Smooth muscle cell (in vitro differentiated cells): ENCODE measurements around the gene ASB16. TPM values are rescaled to one million over a fixed set of nuclear protein-coding genes. Genes with fewer than 3 reads are reported as not detected.

Experiments
- DNase-seq: peaks from one replicate; lab custom pipeline; 2025; ENCODE audit not compliant: unreplicated experiment; lab: John Stamatoyannopoulos, UW
- H2AFZ ChIP-seq: fragments of 200-600 bp; sonication (generic); 2 replicates; pipeline ENCODE4 v1.6.0; 2016; ENCODE audit warnings: antibody characterized with exemption, low read depth, mild to moderate bottlenecking
- H3F3A ChIP-seq: fragments of 200-600 bp; sonication (generic); 2 replicates; pipeline ENCODE4 v1.6.0; 2017; ENCODE audit warnings: antibody characterized with exemption, low read depth
- H3K27ac ChIP-seq: fragments of 200-600 bp; sonication (generic); 2 replicates; pipeline ENCODE4 v1.5.1; 2016; ENCODE audit warnings: low read depth, mild to moderate bottlenecking
- H3K27me3 ChIP-seq: fragments of 200-600 bp; sonication (generic); 2 replicates; pipeline ENCODE4 v1.6.1; 2016; ENCODE audit warnings: low read depth, mild to moderate bottlenecking
- H3K36me3 ChIP-seq: fragments of 200-600 bp; sonication (generic); 2 replicates; pipeline ENCODE4 v1.5.1; 2016; ENCODE audit warnings: low read depth
- H3K4me1 ChIP-seq: fragments of 200-600 bp; sonication (generic); 2 replicates; pipeline ENCODE4 v1.5.1; 2016; ENCODE audit warnings: low read depth
- H3K4me2 ChIP-seq: fragments of 200-600 bp; sonication (generic); 2 replicates; pipeline ENCODE4 v1.6.0; 2016; ENCODE audit warnings: mild to moderate bottlenecking
- H3K4me3 ChIP-seq: fragments of 200-600 bp; sonication (generic); 2 replicates; pipeline ENCODE4 v1.5.1; 2016; ENCODE audit warnings: mild to moderate bottlenecking
- H3K79me2 ChIP-seq: fragments of 200-600 bp; sonication (generic); 2 replicates; pipeline ENCODE4 v1.6.0; 2016; ENCODE audit warnings: low read depth, mild to moderate bottlenecking
- H3K9ac ChIP-seq: fragments of 200-600 bp; sonication (generic); 2 replicates; pipeline ENCODE4 v1.6.0; 2016; ENCODE audit warnings: low read depth
- H3K9me3 ChIP-seq: fragments of 200-600 bp; sonication (generic); replicated peaks from 2 replicates; pipeline ENCODE4 v1.5.1; 2016; ENCODE audit warnings: low read depth
- H4K20me1 ChIP-seq: fragments of 200-600 bp; sonication (generic); 2 replicates; pipeline ENCODE4 v1.6.0; 2016; ENCODE audit warnings: low read depth
- CTCF ChIP-seq: fragments of 200-600 bp; sonication (generic); IDR thresholded peaks from 2 replicates; pipeline ENCODE4 v1.5.1; 2017; ENCODE audit warnings: borderline replicate concordance, mild to moderate bottlenecking, antibody characterized with exemption; ENCODE audit not compliant: insufficient read depth, poor library complexity, severe bottlenecking
- WGBS: methylation state at CpG from one replicate; pipeline ENCODE4 v1.1.7; 2016; ENCODE audit warnings: low lambda C conversion rate; 5-methylcytosine and 5-hydroxymethylcytosine counted together
- microRNA-seq: library from miRNA; unstranded; fragments of <30 nt; microRNA quantifications from one replicate; pipeline ENCODE4, GENCODE V29; 2016; ENCODE audit warnings: borderline number of aligned reads
- polyA plus RNA-seq: library from polyadenylated mRNA; unstranded; fragments of >200 nt; fragmentation: Nextera tagmentation; extraction: Ambion mirVana; gene quantifications from 2 replicates; pipeline ENCODE4 v1.2.1, GENCODE V29; 2016
- small RNA-seq: library from RNA; depleted of rRNA; stranded (forward); fragments of <200 nt; gene quantifications from one replicate; pipeline ENCODE3, GENCODE V24; 2014
- total RNA-seq: library from RNA; depleted of rRNA; stranded (reverse); fragments of >200 nt; gene quantifications from 2 replicates; pipeline ENCODE4 v1.2.3, GENCODE V29; 2014

ASB16 gene
- total and polyA plus RNA-seq, 2 experiments from 2014 or later: 0.35 TPM; not detected in 1

- H3K4me1 ChIP-seq: no peaks in the 10 kb centered on the region
- no peaks in the 10 kb centered on the region for H3K36me3 ChIP-seq
- no peaks in the 10 kb centered on the region for H3K27me3 ChIP-seq
- peak overlapping the region; percentile 68 for H2AFZ ChIP-seq
- peak overlapping the region; percentile 99 for H3K4me3 ChIP-seq
- H3F3A ChIP-seq: peaks cover 4% of the 10 kb centered on the region
- H3K9ac ChIP-seq: peak overlapping the region; percentile 38
- WGBS: under 1% methylated on average over 17 of the region's 17 CpGs
- H3K9me3 ChIP-seq: no peaks in the 10 kb centered on the region
- peaks cover 23% of the 10 kb centered on the region for H3K79me2 ChIP-seq
- TF ChIP-seq CTCF: no peak
- peak overlapping the region; percentile 96 for H3K4me2 ChIP-seq
- peaks cover 15% of the 10 kb centered on the region for H4K20me1 ChIP-seq
- DNase-seq: peak; percentile 43
- H3K27ac ChIP-seq: peak overlapping the region; percentile 55
These were observed 51.3 kb downstream of the ASB16 start for GRCh38 chr17:44221862-44222111.

GRCh38 chr17:44222112-44222869, 51.8 kb downstream of the ASB16 start:
- Histone ChIP-seq H3K36me3 (no peaks in the 10 kb centered on the region), H4K20me1 (peaks cover 10% of the 10 kb centered on the region), H3K9me3 (no peaks in the 10 kb centered on the region), H3K27ac (peak overlapping the region; percentile 55), H3K79me2 (peaks cover 18% of the 10 kb centered on the region), H3K4me3 (peak overlapping the region; percentile 99), H2AFZ (no peak overlapping the region), H3K4me1 (no peaks in the 10 kb centered on the region), H3K4me2 (peak overlapping the region; percentile 96), H3F3A (peaks cover 4% of the 10 kb centered on the region), H3K9ac (no peak overlapping the region), H3K27me3 (no peaks in the 10 kb centered on the region)
- peak; percentile 54 for DNase-seq
- WGBS: 2% methylated on average over 36 of the region's 36 CpGs
- TF ChIP-seq CTCF: no peak

- Histone ChIP-seq H3K4me1 (no peaks in the 10 kb centered on the region), H2AFZ (no peak overlapping the region), H3K36me3 (no peaks in the 10 kb centered on the region), H3K79me2 (peaks cover 8% of the 10 kb centered on the region), H3K4me3 (no peak overlapping the region), H3K9ac (no peak overlapping the region), H3K9me3 (no peaks in the 10 kb centered on the region), H4K20me1 (no peaks in the 10 kb centered on the region), H3F3A (peaks cover 4% of the 10 kb centered on the region), H3K4me2 (no peak overlapping the region), H3K27me3 (no peaks in the 10 kb centered on the region), H3K27ac (no peak overlapping the region)
- 92% methylated on average over 7 of the region's 7 CpGs for WGBS
- TF ChIP-seq CTCF: no peak
- no peak for DNase-seq
These were observed 53.1 kb downstream of the ASB16 start for GRCh38 chr17:44223541-44224071.

Small RNA genes lying within 50 kb of the gene (microRNA-seq; reads per million reads assigned to microRNA genes)
- gene MIR6782: not detected

Small RNA genes lying within 50 kb of the gene (small RNA-seq; reads per million reads assigned to genes)
- gene MIR6782 (not detected), gene RNU6-131P (not detected)

Other genes with a start within 250 kb of the ASB16 start
- gene PPY, start 228.2 kb upstream of the ASB16 start, total RNA-seq: not detected in 2 replicates
- gene PPY, start 228.2 kb upstream of the ASB16 start, polyA plus RNA-seq: not detected in 2 replicates
- gene PYY, start 216.8 kb upstream of the ASB16 start, total RNA-seq: not detected in 2 replicates
- gene PYY, start 216.8 kb upstream of the ASB16 start, polyA plus RNA-seq: 0.33 TPM in 1 of 2 replicates, not detected in the other
- 0.49 and 1.3 TPM in 2 replicates for gene NAGS, start 166.1 kb upstream of the ASB16 start, total RNA-seq
- 1.5 and 1.6 TPM in 2 replicates for gene NAGS, start 166.1 kb upstream of the ASB16 start, polyA plus RNA-seq
- gene TMEM101, start 155.7 kb upstream of the ASB16 start, total RNA-seq: 25.2 and 35.1 TPM in 2 replicates
- 36.1 and 39.9 TPM in 2 replicates for gene TMEM101, start 155.7 kb upstream of the ASB16 start, polyA plus RNA-seq
- 42.3 and 51.8 TPM in 2 replicates for gene LSM12, start 104.0 kb upstream of the ASB16 start, total RNA-seq
- gene LSM12, start 104.0 kb upstream of the ASB16 start, polyA plus RNA-seq: 52.0 and 66.3 TPM in 2 replicates
- gene G6PC3, start 100.0 kb upstream of the ASB16 start, total RNA-seq: 32.1 and 40.2 TPM in 2 replicates
- 103 TPM in 2 replicates for gene G6PC3, start 100.0 kb upstream of the ASB16 start, polyA plus RNA-seq
- gene HDAC5, start 47.1 kb upstream of the ASB16 start, total RNA-seq: 48.7 and 65.3 TPM in 2 replicates
- 51.6 and 52.6 TPM in 2 replicates for gene HDAC5, start 47.1 kb upstream of the ASB16 start, polyA plus RNA-seq
- 1.9 and 3.1 TPM in 2 replicates for gene HROB, start 28.8 kb upstream of the ASB16 start, total RNA-seq
- 3.7 and 4.6 TPM in 2 replicates for gene HROB, start 28.8 kb upstream of the ASB16 start, polyA plus RNA-seq
- gene TMUB2, start 16.3 kb downstream of the ASB16 start, total RNA-seq: 26.4 and 28.5 TPM in 2 replicates
- gene TMUB2, start 16.3 kb downstream of the ASB16 start, polyA plus RNA-seq: 35.8 and 39.2 TPM in 2 replicates
- 54.0 and 61.1 TPM in 2 replicates for gene ATXN7L3, start 29.2 kb downstream of the ASB16 start, total RNA-seq
- 24.3 and 29.1 TPM in 2 replicates for gene ATXN7L3, start 29.2 kb downstream of the ASB16 start, polyA plus RNA-seq
- 18.2 and 28.4 TPM in 2 replicates for gene UBTF, start 49.0 kb downstream of the ASB16 start, total RNA-seq
- 22.1 and 29.2 TPM in 2 replicates for gene UBTF, start 49.0 kb downstream of the ASB16 start, polyA plus RNA-seq
- not detected in 2 replicates for gene SLC4A1, start 97.4 kb downstream of the ASB16 start, total RNA-seq
- not detected in 2 replicates for gene SLC4A1, start 97.4 kb downstream of the ASB16 start, polyA plus RNA-seq
- 0.36 and 0.63 TPM in 2 replicates for gene RUNDC3A, start 137.9 kb downstream of the ASB16 start, total RNA-seq
- 0.21 and 0.84 TPM in 2 replicates for gene RUNDC3A, start 137.9 kb downstream of the ASB16 start, polyA plus RNA-seq
- 62.6 and 106 TPM in 2 replicates for gene SLC25A39, start 154.1 kb downstream of the ASB16 start, total RNA-seq
- gene SLC25A39, start 154.1 kb downstream of the ASB16 start, polyA plus RNA-seq: 147 and 169 TPM in 2 replicates
- gene GRN, start 174.6 kb downstream of the ASB16 start, total RNA-seq: 85.9 and 125 TPM in 2 replicates
- gene GRN, start 174.6 kb downstream of the ASB16 start, polyA plus RNA-seq: 322 and 338 TPM in 2 replicates
- gene FAM171A2, start 193.1 kb downstream of the ASB16 start, total RNA-seq: 31.5 TPM in 2 replicates
- gene FAM171A2, start 193.1 kb downstream of the ASB16 start, polyA plus RNA-seq: 28.4 and 28.8 TPM in 2 replicates
- gene ITGA2B, start 218.9 kb downstream of the ASB16 start, total RNA-seq: 1.0 and 2.1 TPM in 2 replicates
- 3.9 and 4.0 TPM in 2 replicates for gene ITGA2B, start 218.9 kb downstream of the ASB16 start, polyA plus RNA-seq